ENCODE measurements around the gene ELFN1.

ELFN1 gene

DNA sequence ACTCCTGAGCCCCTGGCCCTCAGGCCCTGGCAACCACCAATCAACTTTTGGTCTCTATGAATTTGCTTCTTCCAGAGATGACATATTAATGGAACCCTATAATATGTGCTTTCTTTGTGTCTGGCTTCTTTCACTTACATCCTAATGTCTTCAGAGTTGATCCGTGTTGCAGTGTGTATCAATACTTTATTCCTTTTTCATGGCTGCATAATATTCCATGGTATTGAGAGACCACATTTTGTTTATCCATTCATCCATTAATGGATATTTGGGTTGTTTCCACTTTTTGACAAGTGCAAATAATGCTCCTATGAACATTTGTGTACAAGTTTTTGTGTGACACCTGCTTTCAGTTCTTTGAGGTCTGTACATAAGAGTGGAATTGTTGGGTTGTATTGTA lies 43.3 kb upstream of the ELFN1 start:
- no peak for DNase-seq
- TF ChIP-seq, protein P1, sequence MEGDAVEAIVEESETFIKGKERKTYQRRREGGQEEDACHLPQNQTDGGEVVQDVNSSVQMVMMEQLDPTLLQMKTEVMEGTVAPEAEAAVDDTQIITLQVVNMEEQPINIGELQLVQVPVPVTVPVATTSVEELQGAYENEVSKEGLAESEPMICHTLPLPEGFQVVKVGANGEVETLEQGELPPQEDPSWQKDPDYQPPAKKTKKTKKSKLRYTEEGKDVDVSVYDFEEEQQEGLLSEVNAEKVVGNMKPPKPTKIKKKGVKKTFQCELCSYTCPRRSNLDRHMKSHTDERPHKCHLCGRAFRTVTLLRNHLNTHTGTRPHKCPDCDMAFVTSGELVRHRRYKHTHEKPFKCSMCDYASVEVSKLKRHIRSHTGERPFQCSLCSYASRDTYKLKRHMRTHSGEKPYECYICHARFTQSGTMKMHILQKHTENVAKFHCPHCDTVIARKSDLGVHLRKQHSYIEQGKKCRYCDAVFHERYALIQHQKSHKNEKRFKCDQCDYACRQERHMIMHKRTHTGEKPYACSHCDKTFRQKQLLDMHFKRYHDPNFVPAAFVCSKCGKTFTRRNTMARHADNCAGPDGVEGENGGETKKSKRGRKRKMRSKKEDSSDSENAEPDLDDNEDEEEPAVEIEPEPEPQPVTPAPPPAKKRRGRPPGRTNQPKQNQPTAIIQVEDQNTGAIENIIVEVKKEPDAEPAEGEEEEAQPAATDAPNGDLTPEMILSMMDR (IDR thresholded peaks at IDR 0.05; ENCODE audit: borderline replicate concordance, extremely low read depth, low read length, poor library complexity, severe bottlenecking), result no peak
- no peak for TF ChIP-seq EZH2 (IDR thresholded peaks at IDR 0.05; ENCODE audit: borderline replicate concordance, low read depth, low read length, severe bottlenecking)
- H3K4me1 ChIP-seq (ENCODE audit: insufficient read depth, low read length), result no peaks in the 10 kb centered on the region
- no peak overlapping the region for H3K4me2 ChIP-seq (ENCODE audit: insufficient read depth, low read length)
- H2AFZ ChIP-seq (ENCODE audit: low read depth, low read length), result no peak overlapping the region
- H3K27ac ChIP-seq (ENCODE audit: low read length), result no peak overlapping the region
- no peaks in the 10 kb centered on the region for H4K20me1 ChIP-seq (ENCODE audit: insufficient read depth, low read length)
- H3K36me3 ChIP-seq (ENCODE audit: insufficient read depth, low read length), result no peaks in the 10 kb centered on the region
- H3K27me3 ChIP-seq (ENCODE audit: insufficient read depth, low read length, poor library complexity), result no peaks in the 10 kb centered on the region
- no peak for ATAC-seq (ENCODE audit: insufficient read depth, low read depth)
- no peaks in the 10 kb centered on the region for H3K9me3 ChIP-seq (ENCODE audit: insufficient read depth, low read length, severe bottlenecking)
- no peaks in the 10 kb centered on the region for H3K79me2 ChIP-seq (ENCODE audit: insufficient read depth, low read length)
- H3K4me3 ChIP-seq (ENCODE audit: low read depth in 1 of 2, low read length in 2 of 2), result no peak overlapping the region
- no peak overlapping the region for H3K9ac ChIP-seq (ENCODE audit: low read depth, low read length)

DNA sequence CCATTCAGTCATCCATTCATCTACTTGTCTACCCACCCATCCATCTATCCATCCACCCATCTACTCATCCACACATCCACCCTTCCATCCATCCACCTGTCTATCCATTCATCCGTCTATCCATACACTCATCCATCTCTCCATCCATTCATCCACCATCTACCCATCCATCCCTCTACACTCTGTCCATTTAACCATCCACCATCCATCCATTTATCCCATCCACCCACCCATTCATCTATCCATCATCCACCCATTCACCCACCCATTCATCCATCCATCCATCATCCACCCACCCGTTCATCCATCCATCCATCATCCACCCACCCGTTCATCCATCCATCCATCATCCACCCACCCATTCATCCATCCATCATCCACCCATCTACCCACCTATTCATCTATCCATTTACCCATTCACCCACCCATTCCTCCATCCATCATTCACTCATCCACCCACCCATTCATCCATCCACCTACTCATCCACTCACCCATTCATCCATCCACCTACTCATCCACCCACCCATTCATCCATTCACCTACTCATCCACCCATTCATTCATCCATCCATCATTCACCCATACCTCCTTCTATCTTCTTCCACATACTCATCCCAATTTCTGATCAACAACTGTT lies 39.3 kb upstream of the ELFN1 start:
- DNase-seq (no peak), ATAC-seq (ENCODE audit: insufficient read depth, low read depth) (no peak)
- Histone ChIP-seq H3K27me3 (ENCODE audit: insufficient read depth, low read length, poor library complexity) (no peaks in the 10 kb centered on the region), H3K27ac (ENCODE audit: low read length) (no peak overlapping the region), H4K20me1 (ENCODE audit: insufficient read depth, low read length) (no peaks in the 10 kb centered on the region), H3K9me3 (ENCODE audit: insufficient read depth, low read length, severe bottlenecking) (peaks cover 9% of the 10 kb centered on the region), H3K36me3 (ENCODE audit: insufficient read depth, low read length) (no peaks in the 10 kb centered on the region), H3K4me2 (ENCODE audit: insufficient read depth, low read length) (no peak overlapping the region), H3K79me2 (ENCODE audit: insufficient read depth, low read length) (no peaks in the 10 kb centered on the region), H2AFZ (ENCODE audit: low read depth, low read length) (no peak overlapping the region), H3K9ac (ENCODE audit: low read depth, low read length) (no peak overlapping the region), H3K4me1 (ENCODE audit: insufficient read depth, low read length) (no peaks in the 10 kb centered on the region; the same call in 1 of the 2 replicates), H3K4me3 (ENCODE audit: low read depth in 1 of 2, low read length in 2 of 2) (no peak overlapping the region)
- TF ChIP-seq, protein P1 (IDR thresholded peaks at IDR 0.05; ENCODE audit: borderline replicate concordance, extremely low read depth, low read length, poor library complexity, severe bottlenecking), result no peak
- no peak for TF ChIP-seq EZH2 (IDR thresholded peaks at IDR 0.05; ENCODE audit: borderline replicate concordance, low read depth, low read length, severe bottlenecking)

DNA sequence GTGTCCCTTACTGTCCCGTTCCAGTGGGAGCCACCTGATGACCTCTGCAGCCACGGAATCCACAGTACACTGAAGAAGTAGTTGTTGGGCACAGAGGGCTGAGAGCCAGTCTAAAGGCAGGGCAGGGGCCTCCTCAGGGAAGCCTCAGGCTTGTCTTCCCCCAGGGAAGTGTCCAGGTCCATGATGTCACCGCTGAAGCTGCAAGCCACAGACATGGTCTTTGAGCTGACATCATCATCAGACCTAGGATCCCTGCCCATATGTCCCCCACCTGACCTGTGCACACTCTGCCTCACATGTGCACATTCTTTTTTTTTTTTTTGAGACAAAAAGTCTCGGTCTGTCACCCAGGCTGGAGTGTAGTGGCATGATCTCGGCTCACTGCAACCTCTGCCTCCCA lies 38.4 kb upstream of the ELFN1 start:
- no peak overlapping the region for H3K9ac ChIP-seq (ENCODE audit: low read depth, low read length)
- no peak overlapping the region for H3K4me2 ChIP-seq (ENCODE audit: insufficient read depth, low read length)
- H3K27ac ChIP-seq (ENCODE audit: low read length), result no peak overlapping the region
- ATAC-seq (ENCODE audit: insufficient read depth, low read depth) (no peak), DNase-seq (no peak)
- H3K36me3 ChIP-seq (ENCODE audit: insufficient read depth, low read length), result no peaks in the 10 kb centered on the region
- H3K27me3 ChIP-seq (ENCODE audit: insufficient read depth, low read length, poor library complexity), result no peaks in the 10 kb centered on the region
- H4K20me1 ChIP-seq (ENCODE audit: insufficient read depth, low read length), result no peaks in the 10 kb centered on the region
- no peak overlapping the region for H3K4me3 ChIP-seq (ENCODE audit: low read depth in 1 of 2, low read length in 2 of 2)
- TF ChIP-seq, protein P1 (IDR thresholded peaks at IDR 0.05; ENCODE audit: borderline replicate concordance, extremely low read depth, low read length, poor library complexity, severe bottlenecking), result no peak
- TF ChIP-seq EZH2 (IDR thresholded peaks at IDR 0.05; ENCODE audit: borderline replicate concordance, low read depth, low read length, severe bottlenecking), result no peak
- no peaks in the 10 kb centered on the region for H3K79me2 ChIP-seq (ENCODE audit: insufficient read depth, low read length)
- H3K4me1 ChIP-seq (ENCODE audit: insufficient read depth, low read length), result no peaks in the 10 kb centered on the region; the same call in 1 of the 2 replicates
- no peak overlapping the region for H2AFZ ChIP-seq (ENCODE audit: low read depth, low read length)
- peaks cover 15% of the 10 kb centered on the region for H3K9me3 ChIP-seq (ENCODE audit: insufficient read depth, low read length, severe bottlenecking)

Data from DND-41 (cell line).